ENCODE data around the gene PLXNA1.

DNA sequence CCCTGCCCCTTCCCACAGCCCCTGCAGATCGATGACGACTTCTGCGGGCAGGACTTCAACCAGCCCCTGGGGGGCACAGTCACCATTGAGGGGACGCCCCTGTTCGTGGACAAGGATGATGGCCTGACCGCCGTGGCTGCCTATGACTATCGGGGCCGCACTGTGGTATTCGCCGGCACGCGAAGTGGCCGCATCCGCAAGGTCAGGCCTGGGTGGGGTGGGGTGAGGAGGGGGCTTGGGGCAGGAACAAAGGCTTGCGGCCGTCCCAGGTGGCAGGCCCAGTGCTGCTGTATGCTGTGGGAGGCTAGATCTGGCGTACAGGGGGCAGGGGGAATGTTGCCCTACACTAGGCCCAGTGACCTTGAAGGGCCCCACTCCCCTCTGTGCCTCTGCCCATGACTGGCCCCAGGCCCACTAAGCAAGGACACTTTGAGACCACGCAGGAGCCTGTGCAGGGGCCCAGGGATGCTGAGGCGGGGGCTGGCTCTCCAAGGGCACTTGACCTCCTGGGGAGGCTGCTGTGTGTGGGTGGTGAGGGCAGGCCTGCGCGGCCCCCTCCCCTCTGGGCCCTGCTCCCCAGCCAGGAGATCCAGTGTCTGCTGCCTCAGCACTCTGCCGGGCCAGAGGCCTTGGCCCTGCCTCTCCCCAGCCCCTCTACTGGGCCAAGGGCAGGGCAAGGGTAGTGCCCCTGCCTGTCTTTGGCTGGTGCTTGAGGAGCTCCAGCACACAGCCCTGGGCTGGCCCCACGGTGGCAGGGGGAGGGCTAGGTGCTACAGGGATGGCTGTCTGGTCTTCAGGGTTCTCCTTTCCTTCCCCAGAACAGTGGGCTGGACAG, 8.7 kb downstream of the PLXNA1 start:
- TF ChIP-seq POLR2AphosphoS5 (IDR thresholded peaks at IDR 0.05; ENCODE audit: low read depth, low read length), result no peak
- no peak for TF ChIP-seq POLR2A (IDR thresholded peaks at IDR 0.05; ENCODE audit: low read depth, low read length)
- no peak for TF ChIP-seq SPI1 (IDR thresholded peaks at IDR 0.05; ENCODE audit: low read depth, low read length)
- TF ChIP-seq TAF1 (IDR thresholded peaks at IDR 0.05; ENCODE audit: low read depth, low read length), result no peak

All from GM12891 (cell line).